GM18507 (cell line): Measurements from ENCODE around the gene ZP1.

Experiments
- DNase-seq: peaks from one replicate; pipeline ENCODE4 v3.0.0; 2011; ENCODE audit warnings: low read depth; ENCODE audit not compliant: insufficient read length; ENCODE audit errors: extremely low spot score
- FAIRE-seq: peaks from 2 replicates; lab custom pipeline; 2011; peaks lifted over from hg19 to GRCh38; lab: Jason Lieb, UNC

The ZP1 gene

GRCh38 chr11:60918251-60918938 is 51.1 kb downstream of the ZP1 start:
- FAIRE-seq (no peak), DNase-seq (no peak)

DNA sequence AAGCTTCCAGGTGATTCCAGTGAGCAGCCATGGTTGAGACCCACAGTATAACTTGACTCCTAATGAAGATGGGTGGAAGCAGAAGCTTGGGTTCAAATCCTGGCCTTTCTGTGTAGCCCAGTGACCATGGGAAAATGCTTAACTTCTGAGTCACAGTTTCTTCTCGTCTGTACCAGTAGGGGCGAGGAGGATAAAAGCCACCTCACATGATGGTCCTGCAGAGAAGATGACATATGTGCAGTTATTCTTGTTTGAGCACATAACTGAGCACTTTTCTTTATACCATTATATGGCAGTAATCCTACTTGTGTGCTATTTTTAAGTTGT is 51.6 kb downstream of the ZP1 start:
- DNase-seq = no peak
- FAIRE-seq = no peak

DNA sequence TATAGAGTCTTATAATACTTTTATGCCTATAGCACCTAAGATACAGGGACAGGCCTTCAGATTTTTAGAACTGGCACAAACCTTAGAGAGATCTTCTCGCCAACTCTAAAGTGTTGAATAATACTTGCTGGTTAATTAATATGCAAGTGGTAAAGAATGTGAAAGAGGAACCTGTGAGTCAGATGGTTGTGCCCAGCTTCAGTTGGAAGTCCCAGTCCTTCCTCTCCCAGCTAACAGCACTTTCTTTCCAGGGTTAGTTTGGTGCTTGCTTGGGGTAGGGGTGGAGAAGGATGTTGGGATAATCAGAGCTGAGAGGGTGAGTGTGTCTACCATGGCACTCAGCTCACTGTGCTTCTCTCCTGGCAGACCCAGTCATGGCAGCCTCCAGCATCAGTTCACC is 52.0 kb downstream of the ZP1 start:
- no peak for FAIRE-seq

GRCh38 chr11:60919956-60920355 is 52.6 kb downstream of the ZP1 start:
- DNase-seq (no peak), FAIRE-seq (no peak)

More for the DNA sequence above, 52.0 kb downstream of the ZP1 start:
- no peak for DNase-seq

- no peak for FAIRE-seq
Measured at GRCh38 chr11:60921259-60921658, 53.9 kb downstream of the ZP1 start.

DNA sequence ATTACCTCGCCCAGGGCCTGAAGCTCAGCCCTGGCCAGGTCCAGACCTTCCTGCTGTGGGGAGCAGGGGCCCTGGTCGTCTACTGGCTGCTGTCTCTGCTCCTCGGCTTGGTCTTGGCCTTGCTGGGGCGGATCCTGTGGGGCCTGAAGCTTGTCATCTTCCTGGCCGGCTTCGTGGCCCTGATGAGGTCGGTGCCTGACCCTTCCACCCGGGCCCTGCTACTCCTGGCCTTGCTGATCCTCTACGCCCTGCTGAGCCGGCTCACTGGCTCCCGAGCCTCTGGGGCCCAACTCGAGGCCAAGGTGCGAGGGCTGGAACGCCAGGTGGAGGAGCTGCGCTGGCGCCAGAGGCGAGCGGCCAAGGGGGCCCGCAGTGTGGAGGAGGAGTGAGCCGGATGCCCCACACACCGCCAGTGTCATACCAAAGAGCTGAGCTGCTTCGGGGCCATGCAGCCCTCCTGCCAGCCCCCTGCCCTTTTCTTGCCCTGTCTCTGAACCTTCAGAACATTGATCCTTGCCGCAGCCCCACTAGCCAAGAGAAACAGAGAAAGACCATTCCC is 54.5 kb downstream of the ZP1 start:
- FAIRE-seq (no peak), DNase-seq (no peak)

More at GRCh38 chr11:60921259-60921658, 53.9 kb downstream of the ZP1 start:
- DNase-seq = no peak

GRCh38 chr11:60922906-60923305 is 55.6 kb downstream of the ZP1 start:
- FAIRE-seq (no peak), DNase-seq (no peak)

- FAIRE-seq = no peak
Measured at GRCh38 chr11:60923326-60923725, 56.0 kb downstream of the ZP1 start.

DNA sequence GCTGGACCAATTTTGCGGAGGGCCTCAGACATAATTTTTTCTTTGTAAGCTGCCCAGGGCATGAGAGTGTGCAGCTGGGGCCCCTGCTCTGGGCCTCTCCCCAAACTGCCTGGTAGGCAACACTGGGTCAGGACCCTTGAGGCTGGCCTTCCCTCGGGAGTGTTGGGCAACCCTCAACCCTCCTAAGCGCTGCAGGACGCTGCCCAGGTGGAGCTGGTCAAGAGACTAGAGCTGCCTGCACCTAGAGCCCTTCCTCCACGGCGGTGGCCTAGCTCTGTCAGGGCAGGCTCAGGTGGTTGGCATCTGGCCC is 56.4 kb downstream of the ZP1 start:
- FAIRE-seq (no peak), DNase-seq (no peak)

More at GRCh38 chr11:60923326-60923725, 56.0 kb downstream of the ZP1 start:
- no peak for DNase-seq

GRCh38 chr11:60924110-60924905 is 57.0 kb downstream of the ZP1 start, which contains the start of gene TMEM132A:
Gene TMEM132A (plus strand): TSS chr11:60924460. CDS start chr11:60924634, 174 bp downstream.
- FAIRE-seq (peak; percentile 26), DNase-seq (no peak)
